H1 (cell line): Measurements from ENCODE around the gene FOXE1. TPM values are rescaled to one million over a fixed set of nuclear protein-coding genes. Genes with fewer than 3 reads are reported as not detected.

Source experiments
- CTCF ChIA-PET: fragments of 300-600 bp; sonication (Branson Sonifier 250); formaldehyde crosslinking; loops from one replicate; lab custom pipeline; 2021; ENCODE audit not compliant: partially characterized antibody; lab: Charles Lee
- POLR2A ChIA-PET: fragments of 300-600 bp; sonication (Branson Sonifier 250); formaldehyde crosslinking; loops from one replicate; lab custom pipeline; 2021; ENCODE audit warnings: inconsistent platforms; ENCODE audit not compliant: partially characterized antibody; lab: Charles Lee
- DNase-seq, 2 experiments: peaks; one replicate each; pipeline versions ENCODE4 v3.0.0 to v3.0.0-alpha.2; 2010 to 2022; ENCODE audit warnings: low spot score in 2 of 2, low read depth in 1 of 2, mixed read lengths in 1 of 2
- FAIRE-seq: peaks from 2 replicates; lab custom pipeline; 2011; peaks lifted over from hg19 to GRCh38; lab: Jason Lieb, UNC
- H2AFZ ChIP-seq: 2 replicates; pipeline ENCODE4 v1.8.1; 2012; ENCODE audit warnings: low read length, inconsistent platforms
- H2AK5ac ChIP-seq: 2 replicates; pipeline ENCODE4 v1.6.1; 2013; ENCODE audit warnings: low read depth, low read length
- H2BK120ac ChIP-seq: replicated peaks from 2 replicates; pipeline ENCODE3; 2013; ENCODE audit warnings: low read depth, low read length, inconsistent platforms
- H2BK12ac ChIP-seq: 2 replicates; pipeline ENCODE4 v1.6.1; 2013; ENCODE audit warnings: low read depth, low read length
- H2BK15ac ChIP-seq: 2 replicates; pipeline ENCODE4 v1.6.1; 2013; ENCODE audit warnings: low read length
- H2BK20ac ChIP-seq: 2 replicates; pipeline ENCODE4 v1.6.1; 2013; ENCODE audit warnings: low read length
- H2BK5ac ChIP-seq: 2 replicates; pipeline ENCODE4 v1.6.1; 2013; ENCODE audit warnings: low read depth, low read length
- H3K14ac ChIP-seq: 2 replicates; pipeline ENCODE4 v1.6.1; 2013; ENCODE audit warnings: inconsistent platforms; ENCODE audit not compliant: insufficient read length
- H3K18ac ChIP-seq: 2 replicates; pipeline ENCODE4 v1.6.1; 2013; ENCODE audit warnings: low read length; ENCODE audit errors: extremely low read depth
- H3K23ac ChIP-seq: 2 replicates; pipeline ENCODE4 v1.6.1; 2013; ENCODE audit warnings: inconsistent platforms; ENCODE audit not compliant: insufficient read length
- H3K23me2 ChIP-seq: 2 replicates; pipeline ENCODE4 v1.6.1; 2013; ENCODE audit warnings: low read depth, low read length
- H3K27ac ChIP-seq: 2 replicates; pipeline ENCODE4 v1.6.1; 2011; ENCODE audit warnings: low read depth, low read length, inconsistent platforms
- H3K27me3 ChIP-seq, 4 experiments: replicated peaks in 1 of 4; 1 replicate in 1 of 4; 2 replicates in 3 of 4; pipeline versions ENCODE4 v1.6.1 to v1.8.1; 2011 to 2013; ENCODE audit warnings: low read length in 3 of 4, mild to moderate bottlenecking in 3 of 4, inconsistent platforms in 2 of 4, mixed read lengths in 2 of 4, moderate library complexity in 1 of 4; ENCODE audit not compliant: control insufficient read depth in 3 of 4, insufficient read depth in 3 of 4; ENCODE audit errors: extremely low read depth in 1 of 4
- H3K36me3 ChIP-seq, 4 experiments: 2 replicates each; pipeline versions ENCODE4 v1.6.1 to v1.8.1; 2011 to 2013; ENCODE audit warnings: mild to moderate bottlenecking in 4 of 4, low read length in 3 of 4, moderate library complexity in 2 of 4, control low read depth in 1 of 4, inconsistent platforms in 1 of 4; ENCODE audit not compliant: insufficient read depth in 4 of 4, control insufficient read depth in 2 of 4
- H3K4ac ChIP-seq: replicated peaks from 2 replicates; pipeline ENCODE3; 2013; ENCODE audit warnings: low read length, low read depth, mixed read lengths, inconsistent platforms; ENCODE audit not compliant: insufficient read length
- H3K4me1 ChIP-seq, 4 experiments: replicated peaks in 1 of 4; 1 replicate in 1 of 4; 2 replicates in 3 of 4; pipeline versions ENCODE4 v1.6.1 to v1.8.1; 2011 to 2013; ENCODE audit warnings: low read length in 3 of 4, inconsistent platforms in 2 of 4, mixed read lengths in 1 of 4; ENCODE audit not compliant: insufficient read depth in 4 of 4, control insufficient read depth in 3 of 4
- H3K4me2 ChIP-seq, 2 experiments: 2 replicates each; pipeline versions ENCODE4 v1.6.1 to v1.8.1; 2011 to 2013; ENCODE audit warnings: low read depth in 2 of 2, low read length in 2 of 2, control low read depth in 1 of 2, inconsistent platforms in 1 of 2, mild to moderate bottlenecking in 1 of 2; ENCODE audit not compliant: insufficient read depth in 1 of 2
- H3K4me3 ChIP-seq, 4 experiments: fragments of 200-600, 300-600 bp in 1 of 4; sonication (generic), shearing (Covaris generic), sonication (Bioruptor Twin) in 1 of 4; 2 replicates each; pipeline versions ENCODE4 v1.5.1 to v1.8.1; 2011 to 2016; ENCODE audit warnings: low read length in 4 of 4, low read depth in 3 of 4, control low read depth in 2 of 4, inconsistent platforms in 2 of 4, mild to moderate bottlenecking in 2 of 4, mixed read lengths in 1 of 4, moderate library complexity in 1 of 4; ENCODE audit not compliant: insufficient read depth in 2 of 4; ENCODE audit errors: extremely low read depth in 1 of 4
- H3K56ac ChIP-seq: replicated peaks from 2 replicates; pipeline ENCODE3; 2013; ENCODE audit warnings: low read depth, mild to moderate bottlenecking, mixed read lengths, low read length, inconsistent platforms; ENCODE audit not compliant: insufficient read length
- H3K79me1 ChIP-seq: 2 replicates; pipeline ENCODE4 v1.6.1; 2013; ENCODE audit warnings: low read depth, low read length, control low read depth
- H3K79me2 ChIP-seq, 2 experiments: 2 replicates each; pipeline versions ENCODE4 v1.6.1 to v1.8.1; 2012 to 2013; ENCODE audit warnings: low read length in 2 of 2, mild to moderate bottlenecking in 2 of 2, inconsistent platforms in 1 of 2; ENCODE audit not compliant: insufficient read depth in 2 of 2, control insufficient read depth in 1 of 2
- H3K9ac ChIP-seq, 4 experiments: replicated peaks in 1 of 4; 1 replicate in 1 of 4; 2 replicates in 3 of 4; pipeline versions ENCODE4 v1.6.1 to v1.8.1; 2011 to 2013; ENCODE audit warnings: low read depth in 3 of 4, low read length in 3 of 4, control low read depth in 2 of 4, mild to moderate bottlenecking in 2 of 4, moderate library complexity in 2 of 4, inconsistent platforms in 1 of 4; ENCODE audit errors: extremely low read depth in 1 of 4
- H3K9me3 ChIP-seq, 2 experiments: 2 replicates each; pipeline versions ENCODE4 v1.6.1 to v1.8.1; 2012 to 2013; ENCODE audit warnings: mild to moderate bottlenecking in 2 of 2, moderate library complexity in 2 of 2, control low read depth in 1 of 2, inconsistent platforms in 1 of 2, low read depth in 1 of 2, low read length in 1 of 2, mixed read lengths in 1 of 2; ENCODE audit not compliant: insufficient read depth in 2 of 2
- H4K20me1 ChIP-seq, 2 experiments: replicated peaks in 1 of 2; 2 replicates each; pipeline versions ENCODE3 to v1.8.1; 2011 to 2013; ENCODE audit warnings: inconsistent platforms in 2 of 2, low read length in 2 of 2, mild to moderate bottlenecking in 1 of 2; ENCODE audit not compliant: insufficient read depth in 2 of 2, control insufficient read depth in 1 of 2
- H4K5ac ChIP-seq: 2 replicates; pipeline ENCODE4 v1.6.1; 2013; ENCODE audit warnings: low read length, low read depth, mixed read lengths, inconsistent platforms; ENCODE audit not compliant: insufficient read length
- H4K8ac ChIP-seq: 2 replicates; pipeline ENCODE4 v1.8.0; 2013; ENCODE audit warnings: mild to moderate bottlenecking, moderate library complexity, low read length, inconsistent platforms; ENCODE audit not compliant: insufficient read depth; ENCODE audit errors: extremely low read depth
- H4K91ac ChIP-seq: replicated peaks from 2 replicates; pipeline ENCODE3; 2013; ENCODE audit warnings: low read length, mixed read lengths, inconsistent platforms; ENCODE audit not compliant: insufficient read length
- TAF7 ChIP-seq: optimal IDR thresholded peaks from 2 replicates; pipeline ENCODE3; 2011; ENCODE audit warnings: low read depth, mild to moderate bottlenecking, inconsistent platforms, low read length, moderate library complexity, borderline replicate concordance
- WGBS, 2 experiments: shearing (Covaris generic) in 1 of 2; methylation state at CpG; one replicate each; pipeline versions ENCODE4 v1.1.6 to v1.1.7; 2013 to 2015; ENCODE audit warnings: low lambda C conversion rate in 2 of 2, mixed read lengths in 2 of 2, inconsistent platforms in 1 of 2, low coverage in 1 of 2, missing lambda C conversion rate in 1 of 2; ENCODE audit not compliant: insufficient replicate concordance in 2 of 2, insufficient coverage in 1 of 2, insufficient read length in 1 of 2; ENCODE audit errors: extremely low coverage in 1 of 2, missing lambda C conversion rate in 1 of 2; 5-methylcytosine and 5-hydroxymethylcytosine counted together
- polyA plus RNA-seq, 7 experiments: library from polyadenylated mRNA; depleted of rRNA in 3 of 7; stranded (reverse) in 5 of 7; unstranded in 2 of 7; fragments of >200 nt in 5 of 7; fragments of 200-250 nt in 2 of 7; gene quantifications; 1 replicate in 5 of 7; 2 replicates in 1 of 7; 4 replicates in 1 of 7; pipeline versions ENCODE4 v1.2.1 to v1.2.3, GENCODE V29; 2011 to 2013; ENCODE audit warnings: missing spikeins in 2 of 7, mixed read lengths in 2 of 7
- total RNA-seq: library from RNA; stranded (reverse); fragmentation: NEBNext Ultra II Directional; extraction: Animal tissue kit (Norgen Biotek cat#: 25700); gene quantifications from 2 replicates; pipeline ENCODE4 v1.2.1, GENCODE V29; 2021

FOXE1 gene
- total and polyA plus RNA-seq, 2 of the 8 experiments (the other 6 are each of a cell fraction or from before 2014, with no cell fraction given), result 0.03 TPM; not detected in 1

- Histone ChIP-seq H3K27me3 (no peaks in the 10 kb centered on the region), H3K79me1 (peaks cover 3% of the 10 kb centered on the region; the same call in 1 of the 2 replicates), H4K8ac (no peak overlapping the region), H2BK20ac (no peak overlapping the region), H4K91ac (no peak overlapping the region), H2BK5ac (no peak overlapping the region), H4K20me1 (peaks cover 0 to 3% of the 10 kb centered on the region in 2 experiments), H3K27ac (no peak overlapping the region), H3K4ac (no peak overlapping the region), H3K9ac (no peak overlapping the region), H3K14ac (no peak overlapping the region), H3K4me2 (no peak overlapping the region), H4K5ac (no peak overlapping the region), H3K56ac (no peak overlapping the region), H3K18ac (no peak overlapping the region), H2BK12ac (no peak overlapping the region), H3K23me2 (no peaks in the 10 kb centered on the region), H2AK5ac (no peak overlapping the region), H3K36me3 (no peaks in the 10 kb centered on the region), H2BK15ac (no peak overlapping the region), H2BK120ac (no peak overlapping the region), H3K79me2 (no peaks in the 10 kb centered on the region), H3K4me1 (no peaks in the 10 kb centered on the region), H3K9me3 (no peaks in the 10 kb centered on the region), H2AFZ (no peak overlapping the region), H3K23ac (no peak overlapping the region), H3K4me3 (no peak overlapping the region)
- ChIA-PET POLR2A (interaction anchor here (1.2 to 1.9 kb wide), 2 partner anchors 19 to 223 kb away, joined by 3 to 5 read pairs; partner anchors contain the start of gene TRMO), CTCF (interaction anchor here (0.6 to 6.6 kb wide), 7 partner anchors 13 to 873 kb away, joined by 3 to 110 read pairs (median 4); partner anchors contain the start of gene ANP32B)
- DNase-seq (no peak), FAIRE-seq (no peak)
- WGBS, 2 experiments, result 94% methylated on average over 1 of the region's 1 CpG; no CpG with 5 or more reads in 1 of the 2 experiments
- TF ChIP-seq TAF7, result no peak
These were observed 50.2 kb downstream of the FOXE1 start for GRCh38 chr9:97903177-97903576.
